Mesendoderm (in vitro differentiated cells): ENCODE results near the gene ERICH6.

Source experiments
- DNase-seq: peaks from one replicate; pipeline ENCODE4 v3.0.0; 2013
- H2AK5ac ChIP-seq: 2 replicates; pipeline ENCODE4 v1.6.1; 2013; ENCODE audit warnings: low read length, inconsistent platforms
- H2BK120ac ChIP-seq: 2 replicates; pipeline ENCODE4 v1.6.1; 2013; ENCODE audit warnings: low read depth, mild to moderate bottlenecking, low read length, moderate library complexity, mixed read lengths
- H2BK15ac ChIP-seq: replicated peaks from 2 replicates; pipeline ENCODE4 v1.6.1; 2013; ENCODE audit warnings: low read depth, mild to moderate bottlenecking, moderate library complexity
- H2BK5ac ChIP-seq: 2 replicates; pipeline ENCODE4 v1.6.1; 2013; ENCODE audit warnings: low read length, inconsistent platforms
- H3K18ac ChIP-seq: 2 replicates; pipeline ENCODE4 v1.6.1; 2013; ENCODE audit warnings: mild to moderate bottlenecking, low read length, mixed read lengths
- H3K23ac ChIP-seq: one replicate; pipeline ENCODE4 v1.6.1; 2013; ENCODE audit warnings: low read length
- H3K27ac ChIP-seq: 2 replicates; pipeline ENCODE4 v1.5.1; 2013; ENCODE audit warnings: low read depth, mild to moderate bottlenecking, inconsistent platforms, low read length, moderate library complexity
- H3K27me3 ChIP-seq: 2 replicates; pipeline ENCODE4 v1.6.1; 2013; ENCODE audit warnings: low read length, control low read depth, mild to moderate bottlenecking, inconsistent platforms; ENCODE audit not compliant: insufficient read depth, poor library complexity
- H3K36me3 ChIP-seq: 2 replicates; pipeline ENCODE4 v1.6.1; 2013; ENCODE audit warnings: low read length, inconsistent platforms; ENCODE audit not compliant: control insufficient read depth, insufficient read depth
- H3K4ac ChIP-seq: one replicate; pipeline ENCODE4 v1.6.1; 2013; ENCODE audit warnings: low read depth, mild to moderate bottlenecking, low read length, moderate library complexity
- H3K4me1 ChIP-seq: 2 replicates; pipeline ENCODE4 v1.6.1; 2013; ENCODE audit warnings: low read depth, low read length, inconsistent platforms; ENCODE audit not compliant: control insufficient read depth
- H3K4me2 ChIP-seq: 2 replicates; pipeline ENCODE4 v1.6.1; 2013; ENCODE audit warnings: low read length
- H3K4me3 ChIP-seq: 2 replicates; pipeline ENCODE4 v1.5.1; 2013; ENCODE audit warnings: mild to moderate bottlenecking, low read length
- H3K56ac ChIP-seq: one replicate; pipeline ENCODE4 v1.6.1; 2013; ENCODE audit warnings: low read length
- H3K79me1 ChIP-seq: 2 replicates; pipeline ENCODE4 v1.6.1; 2013; ENCODE audit warnings: low read length, inconsistent platforms
- H3K79me2 ChIP-seq: 2 replicates; pipeline ENCODE4 v1.6.1; 2013; ENCODE audit warnings: mild to moderate bottlenecking, low read length; ENCODE audit not compliant: control insufficient read depth, insufficient read depth
- H3K9ac ChIP-seq: 2 replicates; pipeline ENCODE4 v1.6.1; 2013; ENCODE audit warnings: low read length, inconsistent platforms
- H4K5ac ChIP-seq: one replicate; pipeline ENCODE4 v1.6.1; 2013; ENCODE audit warnings: low read length
- H4K8ac ChIP-seq: one replicate; pipeline ENCODE4 v1.6.1; 2013; ENCODE audit warnings: low read depth, mild to moderate bottlenecking, control low read depth, low read length, moderate library complexity
- WGBS: extraction: QIAGEN DNeasy Blood & Tissue Kit; methylation state at CpG from one replicate; pipeline ENCODE4 v1.1.7; 2013; ENCODE audit warnings: low lambda C conversion rate, missing lambda C conversion rate; ENCODE audit not compliant: insufficient coverage; ENCODE audit errors: extremely low coverage; 5-methylcytosine and 5-hydroxymethylcytosine counted together

Gene ERICH6

GRCh38 chr3:150725548-150725947 lies 21.8 kb upstream of the ERICH6 start:
- Histone ChIP-seq H3K36me3 (no peaks in the 10 kb centered on the region), H2BK120ac (no peak overlapping the region), H3K4me1 (no peaks in the 10 kb centered on the region), H2BK5ac (no peak overlapping the region), H3K79me1 (no peaks in the 10 kb centered on the region), H3K4ac (no peak overlapping the region), H4K5ac (no peak overlapping the region), H3K79me2 (no peaks in the 10 kb centered on the region), H4K8ac (no peak overlapping the region), H3K18ac (no peak overlapping the region), H3K27me3 (no peaks in the 10 kb centered on the region), H3K4me3 (no peak overlapping the region), H3K4me2 (no peak overlapping the region), H2BK15ac (no peak overlapping the region), H2AK5ac (no peak overlapping the region), H3K27ac (no peak overlapping the region), H3K9ac (no peak overlapping the region), H3K56ac (no peak overlapping the region), H3K23ac (no peak overlapping the region)
- DNase-seq, result no peak
- no CpG with 5 or more reads among the region's 7 CpGs for WGBS

- Histone ChIP-seq H3K4me1 (no peaks in the 10 kb centered on the region), H3K56ac (no peak overlapping the region)
- DNase-seq, result no peak
Observed at GRCh38 chr3:150723946-150724345, 20.2 kb upstream of the ERICH6 start.

GRCh38 chr3:150722267-150722666 lies 18.5 kb upstream of the ERICH6 start:
- H2BK120ac ChIP-seq, result no peak overlapping the region
- DNase-seq, result no peak
- no peak overlapping the region for H3K27ac ChIP-seq
- no peaks in the 10 kb centered on the region for H3K79me1 ChIP-seq
- H3K36me3 ChIP-seq, result no peaks in the 10 kb centered on the region
- no peak overlapping the region for H2AK5ac ChIP-seq
- H3K18ac ChIP-seq, result no peak overlapping the region
- H3K4ac ChIP-seq, result no peak overlapping the region
- H3K9ac ChIP-seq, result no peak overlapping the region
- H3K23ac ChIP-seq, result no peak overlapping the region
- H3K4me1 ChIP-seq, result no peaks in the 10 kb centered on the region
- H3K56ac ChIP-seq, result no peak overlapping the region
- H3K27me3 ChIP-seq, result no peaks in the 10 kb centered on the region
- no CpG with 5 or more reads among the region's 3 CpGs for WGBS
- H2BK5ac ChIP-seq, result no peak overlapping the region
- H3K4me2 ChIP-seq, result no peak overlapping the region
- H2BK15ac ChIP-seq, result no peak overlapping the region
- H4K8ac ChIP-seq, result no peak overlapping the region
- no peaks in the 10 kb centered on the region for H3K79me2 ChIP-seq
- H4K5ac ChIP-seq, result no peak overlapping the region
- H3K4me3 ChIP-seq, result no peak overlapping the region

More at GRCh38 chr3:150723946-150724345, 20.2 kb upstream of the ERICH6 start:
- no peak overlapping the region for H2BK5ac ChIP-seq
- no peak overlapping the region for H3K27ac ChIP-seq
- H3K9ac ChIP-seq, result no peak overlapping the region
- H3K23ac ChIP-seq, result no peak overlapping the region
- H3K36me3 ChIP-seq, result no peaks in the 10 kb centered on the region
- no peak overlapping the region for H3K4me2 ChIP-seq
- no peaks in the 10 kb centered on the region for H3K79me1 ChIP-seq
- H2BK15ac ChIP-seq, result no peak overlapping the region
- H4K5ac ChIP-seq, result no peak overlapping the region
- no peak overlapping the region for H4K8ac ChIP-seq
- no peak overlapping the region for H2AK5ac ChIP-seq
- no peak overlapping the region for H3K4ac ChIP-seq
- no CpG with 5 or more reads among the region's 6 CpGs for WGBS
- H2BK120ac ChIP-seq, result no peak overlapping the region
- H3K4me3 ChIP-seq, result no peak overlapping the region
- no peaks in the 10 kb centered on the region for H3K27me3 ChIP-seq
- H3K18ac ChIP-seq, result no peak overlapping the region
- no peaks in the 10 kb centered on the region for H3K79me2 ChIP-seq

GRCh38 chr3:150721285-150722130 lies 17.8 kb upstream of the ERICH6 start:
- no peak overlapping the region for H2BK15ac ChIP-seq
- no peak overlapping the region for H2AK5ac ChIP-seq
- H4K5ac ChIP-seq, result no peak overlapping the region
- H3K18ac ChIP-seq, result no peak overlapping the region
- H3K4me3 ChIP-seq, result no peak overlapping the region
- no peak overlapping the region for H3K23ac ChIP-seq
- no peak overlapping the region for H4K8ac ChIP-seq
- no peaks in the 10 kb centered on the region for H3K4me1 ChIP-seq
- no peaks in the 10 kb centered on the region for H3K36me3 ChIP-seq
- H2BK5ac ChIP-seq, result no peak overlapping the region
- no peak overlapping the region for H3K9ac ChIP-seq
- no peak overlapping the region for H3K4ac ChIP-seq
- H3K4me2 ChIP-seq, result no peak overlapping the region
- no peaks in the 10 kb centered on the region for H3K27me3 ChIP-seq
- DNase-seq, result peak; percentile 77
- H3K56ac ChIP-seq, result no peak overlapping the region
- no peak overlapping the region for H3K27ac ChIP-seq
- no peaks in the 10 kb centered on the region for H3K79me2 ChIP-seq
- WGBS, result no CpG with 5 or more reads among the region's 13 CpGs
- H2BK120ac ChIP-seq, result no peak overlapping the region
- no peaks in the 10 kb centered on the region for H3K79me1 ChIP-seq

GRCh38 chr3:150720444-150720843 lies 16.7 kb upstream of the ERICH6 start:
- H3K4me2 ChIP-seq, result no peak overlapping the region
- H3K36me3 ChIP-seq, result no peaks in the 10 kb centered on the region
- no peak overlapping the region for H2AK5ac ChIP-seq
- no peak for DNase-seq
- no peak overlapping the region for H3K4ac ChIP-seq
- H3K79me2 ChIP-seq, result no peaks in the 10 kb centered on the region
- no peak overlapping the region for H3K23ac ChIP-seq
- H3K9ac ChIP-seq, result no peak overlapping the region
- H2BK5ac ChIP-seq, result no peak overlapping the region
- no peaks in the 10 kb centered on the region for H3K4me1 ChIP-seq
- H4K5ac ChIP-seq, result no peak overlapping the region
- H4K8ac ChIP-seq, result no peak overlapping the region
- no peak overlapping the region for H3K18ac ChIP-seq
- H3K56ac ChIP-seq, result no peak overlapping the region
- H2BK15ac ChIP-seq, result no peak overlapping the region
- no peak overlapping the region for H2BK120ac ChIP-seq
- H3K79me1 ChIP-seq, result no peaks in the 10 kb centered on the region
- no peak overlapping the region for H3K27ac ChIP-seq
- no CpG with 5 or more reads among the region's 3 CpGs for WGBS
- H3K4me3 ChIP-seq, result no peak overlapping the region
- H3K27me3 ChIP-seq, result no peaks in the 10 kb centered on the region

- H3K18ac ChIP-seq, result no peak overlapping the region
- H3K79me2 ChIP-seq, result no peaks in the 10 kb centered on the region
- no peak overlapping the region for H3K27ac ChIP-seq
Observed at GRCh38 chr3:150710097-150710496, 6.4 kb upstream of the ERICH6 start.

More at GRCh38 chr3:150710097-150710496, 6.4 kb upstream of the ERICH6 start:
- Histone ChIP-seq H3K4me1 (no peaks in the 10 kb centered on the region), H2BK5ac (no peak overlapping the region), H3K36me3 (no peaks in the 10 kb centered on the region), H3K4me2 (no peak overlapping the region), H4K8ac (no peak overlapping the region), H3K4me3 (no peak overlapping the region), H2BK15ac (no peak overlapping the region), H3K56ac (no peak overlapping the region), H3K4ac (no peak overlapping the region), H3K9ac (no peak overlapping the region), H4K5ac (no peak overlapping the region), H2AK5ac (no peak overlapping the region), H3K23ac (no peak overlapping the region), H2BK120ac (no peak overlapping the region), H3K79me1 (no peaks in the 10 kb centered on the region), H3K27me3 (no peaks in the 10 kb centered on the region)
- WGBS, result no CpG with 5 or more reads among the region's 2 CpGs
- no peak for DNase-seq
